SU-DHL-6 (cell line): Measurements from ENCODE around the gene KRT39.

Source experiments
- H2AFZ ChIP-seq: fragments of 200-600 bp; sonication (generic); 2 replicates; pipeline ENCODE4 v1.6.1; 2014; ENCODE audit warnings: low read depth, mild to moderate bottlenecking, moderate library complexity, mixed read lengths, antibody characterized with exemption, low read length; ENCODE audit not compliant: severe bottlenecking
- H3F3A ChIP-seq: fragments of 200-600 bp; shearing (Covaris generic); 2 replicates; pipeline ENCODE4 v1.6.0; 2016; ENCODE audit warnings: antibody characterized with exemption, mild to moderate bottlenecking; ENCODE audit not compliant: insufficient read depth
- H3K27ac ChIP-seq: fragments of 200-600 bp; sonication (generic); 2 replicates; pipeline ENCODE4 v1.5.1; 2016; ENCODE audit warnings: low read depth, mild to moderate bottlenecking, low read length, moderate library complexity, mixed read lengths
- H3K27me3 ChIP-seq: fragments of 200-600 bp; sonication (generic), shearing (Covaris generic); 2 replicates; pipeline ENCODE4 v1.6.0; 2014; ENCODE audit warnings: mild to moderate bottlenecking, low read length
- H3K36me3 ChIP-seq: fragments of 200-600 bp; sonication (generic); 2 replicates; pipeline ENCODE4 v1.6.1; 2014; ENCODE audit warnings: mild to moderate bottlenecking, low read length, mixed read lengths
- H3K4me2 ChIP-seq: fragments of 300-600, 200-600 bp; shearing (Covaris generic), sonication (generic); 2 replicates; pipeline ENCODE4 v1.6.0; 2014; ENCODE audit warnings: low read length, low read depth, mild to moderate bottlenecking; ENCODE audit not compliant: poor library complexity, severe bottlenecking
- H3K4me3 ChIP-seq: fragments of 200-600 bp; sonication (generic); 2 replicates; pipeline ENCODE4 v1.5.1; 2014; ENCODE audit warnings: antibody characterized with exemption, low read length, mild to moderate bottlenecking, mixed read lengths; ENCODE audit not compliant: insufficient read depth, poor library complexity, severe bottlenecking
- H3K79me2 ChIP-seq: fragments of 200-600 bp; sonication (generic); 2 replicates; pipeline ENCODE4 v1.6.1; 2014; ENCODE audit warnings: mild to moderate bottlenecking, low read length, moderate library complexity; ENCODE audit not compliant: insufficient read depth
- H3K9ac ChIP-seq: fragments of 200-600 bp; sonication (generic); 2 replicates; pipeline ENCODE4 v1.7.0; 2014; ENCODE audit warnings: mild to moderate bottlenecking, low read length
- H3K9me2 ChIP-seq: fragments of 200-600 bp; sonication (generic); replicated peaks from 2 replicates; pipeline ENCODE4 v1.6.1; 2014; ENCODE audit warnings: low read length; ENCODE audit not compliant: insufficient read depth
- H3K9me3 ChIP-seq: fragments of 200-600 bp; sonication (generic); 2 replicates; pipeline ENCODE4 v1.6.1; 2014; ENCODE audit warnings: low read length, mixed read lengths; ENCODE audit not compliant: insufficient read depth
- H4K20me1 ChIP-seq: fragments of 200-600 bp; sonication (generic); 2 replicates; pipeline ENCODE4 v1.6.1; 2014; ENCODE audit warnings: low read depth, mild to moderate bottlenecking, antibody characterized with exemption, low read length, moderate library complexity, mixed read lengths
- CTCF ChIP-seq: fragments of 200-600 bp; sonication (generic); IDR thresholded peaks from one replicate; pipeline ENCODE4 v1.5.1; 2017; ENCODE audit warnings: antibody characterized with exemption, mild to moderate bottlenecking, low read length, moderate library complexity; ENCODE audit not compliant: insufficient read depth, poor library complexity, severe bottlenecking
- EZH2phosphoT487 ChIP-seq: fragments of 200-600 bp; sonication (generic), shearing (Covaris generic); conservative IDR thresholded peaks from 2 replicates; pipeline ENCODE4 v1.6.1; 2018; ENCODE audit warnings: mild to moderate bottlenecking, antibody characterized with exemption, low read length, moderate library complexity, mixed read lengths

The KRT39 gene

GRCh38 chr17:41008811-41009210, 42.1 kb upstream of the KRT39 start, which contains the start of gene KRTAP3-1:
Gene KRTAP3-1, minus strand, starts transcription at chr17:41009128. Its CDS starts 54 bp downstream, at chr17:41009074.
- Histone ChIP-seq H3K79me2 (no peaks in the 10 kb centered on the region), H3K4me3 (no peak within 1 kb of the TSS), H3K36me3 (no peaks in the 10 kb centered on the region), H3K9ac (no peak within 1 kb of the TSS), H3K27ac (no peak within 1 kb of the TSS), H3F3A (no peaks in the 10 kb centered on the region), H2AFZ (no peak within 1 kb of the TSS), H3K4me2 (no peak within 1 kb of the TSS), H3K9me2 (no peaks in the 10 kb centered on the region), H3K9me3 (no peaks in the 10 kb centered on the region), H3K27me3 (no peaks in the 10 kb centered on the region), H4K20me1 (no peaks in the 10 kb centered on the region)
- TF ChIP-seq CTCF = no peak
- no peak for TF ChIP-seq EZH2phosphoT487

DNA sequence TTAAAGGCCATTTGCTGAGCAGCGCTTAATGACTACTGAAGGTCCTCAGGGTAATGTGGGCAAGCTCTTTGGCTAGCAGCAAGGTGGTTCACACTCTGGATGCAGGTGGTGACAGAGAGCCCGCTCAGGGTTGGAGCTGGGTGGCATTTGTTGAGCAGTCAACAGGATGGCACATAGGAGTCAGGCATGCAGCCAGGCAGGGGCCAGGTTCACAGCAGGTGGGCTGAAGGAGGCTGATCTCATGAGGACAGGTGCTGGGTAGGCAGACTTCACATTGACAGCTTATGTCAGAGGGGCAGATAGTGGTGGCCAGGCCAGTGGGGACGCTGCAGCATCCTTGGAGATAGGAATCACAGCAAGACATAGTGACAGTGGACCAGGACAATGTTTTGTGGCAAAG, 37.6 kb upstream of the KRT39 start:
- TF ChIP-seq CTCF (no peak), EZH2phosphoT487 (no peak)
- H3K9me3 ChIP-seq = no peaks in the 10 kb centered on the region
- no peak overlapping the region for H3K4me3 ChIP-seq

DNA sequence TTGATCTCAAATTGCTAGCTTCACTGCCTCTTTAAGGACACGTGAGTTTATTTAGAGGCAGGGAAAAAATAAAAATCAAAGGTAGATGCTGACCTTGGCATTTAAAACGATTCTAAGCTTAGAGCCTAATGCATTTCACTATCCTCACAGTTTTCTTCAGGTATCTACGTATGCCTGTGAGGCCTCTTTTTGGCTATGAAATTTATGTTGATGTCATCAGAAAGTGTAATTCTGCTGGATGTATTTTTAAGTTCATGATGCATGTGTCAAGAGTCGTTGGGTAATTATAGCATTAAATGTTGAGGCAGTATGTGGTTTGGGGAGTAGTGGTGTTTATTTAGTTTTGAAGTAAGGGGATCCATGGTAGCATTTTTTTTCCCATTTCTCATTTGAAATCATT, 37.2 kb upstream of the KRT39 start:
- Histone ChIP-seq H3K4me2 (no peak overlapping the region), H3K36me3 (no peaks in the 10 kb centered on the region), H3K4me3 (no peak overlapping the region), H3K9me2 (no peaks in the 10 kb centered on the region), H2AFZ (no peak overlapping the region), H3K9me3 (no peaks in the 10 kb centered on the region), H3F3A (no peaks in the 10 kb centered on the region), H3K27ac (no peak overlapping the region), H3K27me3 (no peaks in the 10 kb centered on the region), H3K79me2 (no peaks in the 10 kb centered on the region), H4K20me1 (no peaks in the 10 kb centered on the region), H3K9ac (no peak overlapping the region)
- TF ChIP-seq CTCF (no peak), EZH2phosphoT487 (no peak)

More for the DNA sequence above, 37.6 kb upstream of the KRT39 start:
- Histone ChIP-seq H3K36me3 (no peaks in the 10 kb centered on the region), H3K9me2 (no peaks in the 10 kb centered on the region), H4K20me1 (no peaks in the 10 kb centered on the region), H3K79me2 (no peaks in the 10 kb centered on the region), H3K4me2 (no peak overlapping the region), H3K27ac (no peak overlapping the region), H3K9ac (no peak overlapping the region), H3K27me3 (no peaks in the 10 kb centered on the region), H3F3A (no peaks in the 10 kb centered on the region), H2AFZ (no peak overlapping the region)

DNA sequence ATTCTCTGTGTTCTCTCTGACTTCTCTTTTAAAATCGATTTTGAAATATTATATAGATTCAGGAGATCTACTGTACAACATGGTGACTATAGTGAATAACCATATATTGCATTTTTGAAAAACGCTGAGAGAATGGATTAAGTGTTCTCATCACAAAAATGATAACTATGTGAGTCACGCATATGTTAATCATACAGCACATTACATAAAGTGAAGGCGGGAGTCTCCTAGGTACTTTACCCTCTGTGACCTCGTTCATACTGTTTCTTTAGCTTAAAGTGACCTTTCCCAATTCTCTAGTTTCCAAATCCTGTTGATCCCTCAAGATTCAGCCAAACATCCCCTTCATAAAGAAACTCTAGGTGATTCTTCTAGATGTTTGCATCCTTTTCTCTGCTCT, 36.1 kb upstream of the KRT39 start:
- no peaks in the 10 kb centered on the region for H3K27me3 ChIP-seq
- no peak overlapping the region for H3K27ac ChIP-seq
- H3K4me2 ChIP-seq = no peak overlapping the region
- no peaks in the 10 kb centered on the region for H3K79me2 ChIP-seq
- TF ChIP-seq CTCF (no peak), EZH2phosphoT487 (no peak)
- no peak overlapping the region for H3K9ac ChIP-seq
- no peaks in the 10 kb centered on the region for H3F3A ChIP-seq
- no peaks in the 10 kb centered on the region for H3K36me3 ChIP-seq
- H3K9me2 ChIP-seq = no peaks in the 10 kb centered on the region
- no peak overlapping the region for H2AFZ ChIP-seq
- H4K20me1 ChIP-seq = no peaks in the 10 kb centered on the region
- H3K9me3 ChIP-seq = no peaks in the 10 kb centered on the region
- H3K4me3 ChIP-seq = no peak overlapping the region
